ENCODE data around the gene CATSPER4.

DNA sequence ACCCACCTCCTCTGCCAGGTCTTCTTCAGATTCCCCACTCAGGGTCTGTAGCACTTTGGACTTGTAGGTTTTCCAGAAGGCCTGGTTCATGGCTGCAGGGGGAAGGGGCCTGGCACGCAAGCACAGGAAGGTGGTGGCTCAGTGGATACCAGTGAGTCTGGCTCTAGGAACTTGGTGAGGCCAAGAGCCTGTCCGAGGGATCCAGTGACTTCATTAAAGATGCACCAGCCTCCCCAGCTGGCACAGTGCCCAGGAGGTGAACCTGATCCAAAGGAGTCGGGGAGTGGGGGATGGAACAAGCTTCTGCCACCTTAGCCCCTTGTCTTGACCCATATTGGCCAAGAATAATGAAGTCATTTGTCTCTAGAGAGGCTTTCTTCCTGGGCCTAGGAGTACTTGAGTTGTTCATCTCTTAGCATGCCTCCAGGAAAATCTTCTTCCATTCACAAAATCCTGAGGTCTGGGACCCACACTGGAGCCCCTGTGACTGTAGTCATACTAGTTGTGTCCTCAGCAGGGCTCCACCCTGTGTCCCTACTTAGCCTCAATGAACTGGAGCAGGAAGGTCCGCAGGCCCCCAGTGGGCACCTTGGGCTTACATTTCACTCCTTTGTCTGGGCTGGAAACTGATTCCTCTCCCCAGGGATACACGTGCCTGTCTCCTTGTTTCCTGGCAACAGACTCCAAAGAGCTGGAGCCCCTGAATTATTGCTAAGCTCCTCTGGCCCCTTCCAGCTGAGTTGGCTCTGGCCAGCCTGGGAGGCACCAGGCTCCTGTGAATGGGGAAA, 21.8 kb upstream of the CATSPER4 start, which contains the start of gene C1orf232:
- no peak for TF ChIP-seq CTCF (IDR thresholded peaks at IDR 0.05)
- TF ChIP-seq POLR2A (IDR thresholded peaks at IDR 0.05), result no peak

All from testis (tissue), 2 donors.